ENCODE data around the gene FOXS1.
"Not testable (repeated sequence)": the region's sequence is repeated elsewhere in the genome, so short reads cannot be mapped to it uniquely, and the experiment has no call there.

FOXS1 gene

GRCh38 chr20:31822421-31823330 is 22.7 kb downstream of the FOXS1 start:
- peak; percentile 64 for DNase-seq (ENCODE audit: low spot score)

GRCh38 chr20:31821427-31821826 is 24.0 kb downstream of the FOXS1 start:
- no peak for DNase-seq (ENCODE audit: low spot score)

DNA sequence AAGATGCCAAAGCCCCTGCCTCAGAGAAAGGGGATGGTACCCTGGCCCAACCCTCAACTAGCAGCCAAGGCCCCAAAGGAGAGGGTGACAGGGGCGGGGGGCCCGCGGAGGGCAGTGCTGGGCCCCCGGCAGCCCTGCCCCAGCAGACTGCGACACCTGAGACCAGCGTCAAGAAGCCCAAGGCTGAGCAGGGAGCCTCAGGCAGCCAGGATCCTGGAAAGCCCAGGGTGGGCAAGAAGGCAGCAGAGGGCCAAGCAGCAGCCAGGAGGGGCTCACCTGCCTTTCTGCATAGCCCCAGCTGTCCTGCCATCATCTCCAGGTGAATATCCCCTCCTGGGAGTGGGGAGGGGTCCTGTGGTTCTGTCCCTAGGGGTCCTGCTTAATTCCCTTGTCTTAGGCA is 25.2 kb downstream of the FOXS1 start:
- DNase-seq (ENCODE audit: low spot score) = no peak

GRCh38 chr20:31819083-31819784 is 26.2 kb downstream of the FOXS1 start, which contains the start of gene MYLK2:
MYLK2 (plus strand) TSS chr20:31819356; CDS start chr20:31819581, 225 bp downstream.
- no peak for DNase-seq (ENCODE audit: low spot score)

GRCh38 chr20:31818376-31818908 is 27.0 kb downstream of the FOXS1 start:
- DNase-seq (ENCODE audit: low spot score) = no peak

GRCh38 chr20:31817461-31817860 is 27.9 kb downstream of the FOXS1 start:
- no peak for DNase-seq (ENCODE audit: low spot score)

DNA sequence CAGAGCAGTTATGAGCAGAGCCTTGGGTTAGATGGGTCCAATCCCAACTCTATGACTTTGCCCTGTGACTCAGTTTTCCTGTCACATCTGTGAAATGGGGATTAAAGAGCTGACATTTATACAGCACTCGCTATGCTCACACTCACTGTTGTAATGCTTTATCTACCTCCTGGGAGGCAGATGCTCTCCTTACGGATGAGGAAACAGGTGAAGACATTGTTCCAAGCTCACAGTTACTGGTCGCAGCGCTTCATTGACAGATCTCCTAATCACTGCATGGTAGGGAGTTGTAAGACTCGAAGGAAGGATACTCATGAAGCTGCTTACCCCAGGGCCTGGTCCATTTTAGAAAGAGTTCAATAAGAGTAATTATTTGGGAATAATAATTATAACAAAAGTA is 29.2 kb downstream of the FOXS1 start:
- no peak for DNase-seq (ENCODE audit: low spot score)

- DNase-seq (ENCODE audit: low spot score) = no peak
These were observed 29.8 kb downstream of the FOXS1 start for GRCh38 chr20:31815408-31816188.

DNA sequence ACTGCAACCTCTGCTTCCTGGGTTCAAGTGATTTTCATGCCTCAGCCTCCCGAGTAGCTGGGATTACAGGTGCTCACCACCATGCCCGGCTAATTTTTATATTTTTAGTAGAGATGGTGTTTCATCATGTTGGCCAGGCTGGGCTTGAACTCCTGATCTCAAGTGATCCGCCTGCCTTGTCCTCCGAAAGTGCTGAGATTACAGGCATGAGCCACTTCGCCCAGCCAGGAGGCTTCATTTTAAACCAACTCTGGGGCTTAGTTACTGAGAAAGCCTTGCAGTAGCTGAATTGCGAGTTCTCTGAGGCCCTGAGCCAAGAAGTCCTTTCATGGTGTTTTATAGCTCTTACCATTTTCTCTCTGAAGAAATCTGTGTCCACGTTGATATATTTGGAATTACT is 31.3 kb downstream of the FOXS1 start:
- DNase-seq (ENCODE audit: low spot score) = not testable (repeated sequence)

DNA sequence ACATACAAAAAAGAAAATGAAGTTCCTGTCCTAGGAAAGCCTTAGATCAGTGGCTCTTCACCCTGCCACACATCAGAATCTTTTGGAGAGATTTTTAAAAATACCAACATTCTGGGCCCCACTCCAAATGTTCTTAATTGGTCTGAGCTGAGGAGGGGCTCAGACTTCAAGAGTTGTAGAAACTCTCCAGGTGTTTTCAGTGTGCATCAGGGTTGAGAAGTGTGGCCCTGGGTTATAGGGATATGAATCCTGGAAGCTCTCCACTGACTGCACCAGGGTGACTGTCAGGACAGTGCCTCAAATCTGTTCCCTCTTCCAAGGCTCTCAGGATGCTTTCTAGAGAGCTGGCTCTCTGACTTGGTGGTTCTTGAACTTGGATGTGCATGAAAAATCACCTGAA is 31.8 kb downstream of the FOXS1 start:
- no peak for DNase-seq (ENCODE audit: low spot score)

GRCh38 chr20:31811796-31812728 is 33.3 kb downstream of the FOXS1 start:
- DNase-seq (ENCODE audit: low spot score) = no peak

DNA sequence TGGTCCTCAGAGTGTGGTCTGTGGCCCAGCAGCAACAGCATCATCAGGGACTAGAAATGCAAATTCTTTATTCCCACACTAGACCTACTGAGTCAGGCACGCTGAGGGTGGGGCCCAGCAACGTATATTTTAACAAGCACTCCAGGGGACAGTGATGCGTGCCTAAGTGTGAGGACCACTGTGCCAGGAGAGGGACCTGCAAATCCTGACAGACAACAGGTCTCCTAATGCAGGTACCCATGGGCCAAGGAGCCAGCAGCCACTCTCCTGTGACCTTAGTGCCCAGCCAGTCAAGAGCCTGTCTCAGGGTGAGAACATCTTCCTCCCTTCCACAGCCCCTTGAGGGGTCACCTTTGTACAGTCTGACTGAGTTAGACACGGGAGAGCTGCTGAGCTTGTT is 34.2 kb downstream of the FOXS1 start:
- no peak for DNase-seq (ENCODE audit: low spot score)

DNA sequence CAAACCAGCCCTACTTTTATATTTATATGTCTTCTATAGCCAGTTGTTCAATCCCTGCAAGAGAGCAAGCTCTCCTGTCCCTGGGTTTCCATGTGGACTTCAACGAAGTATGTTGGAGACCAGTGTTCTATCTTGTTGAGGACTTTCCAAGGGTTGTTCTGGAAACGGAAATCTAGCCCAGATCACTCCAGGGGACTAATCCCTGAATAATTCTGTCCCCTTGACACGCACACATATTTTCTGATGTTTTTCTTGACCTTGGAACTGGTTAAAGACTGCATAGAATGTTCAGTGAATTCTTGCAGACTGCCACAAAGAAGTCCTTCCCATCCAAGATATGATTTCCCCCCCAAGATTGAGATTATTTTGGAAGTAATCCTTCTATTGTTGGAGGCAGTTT is 35.7 kb downstream of the FOXS1 start:
- DNase-seq (ENCODE audit: low spot score) = no peak

DNA sequence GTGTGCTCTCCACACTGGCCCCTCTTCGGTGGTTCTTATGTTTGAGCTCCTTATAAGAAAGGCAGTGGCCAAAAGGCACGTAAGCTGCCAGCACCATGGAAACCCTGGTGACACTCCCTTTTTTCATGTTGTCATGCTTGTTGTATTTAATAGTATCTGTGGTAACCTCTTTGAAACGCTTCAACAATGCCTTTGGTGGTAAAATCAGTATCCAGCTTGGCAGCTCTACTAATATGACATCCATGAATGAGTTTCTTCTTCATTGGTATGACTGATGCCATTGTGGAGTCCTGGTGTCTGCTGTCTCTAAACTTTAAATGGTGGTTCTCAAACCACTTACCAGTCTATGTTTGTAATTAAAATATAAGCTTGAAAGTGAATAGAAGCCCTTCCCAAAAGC is 36.9 kb downstream of the FOXS1 start:
- no peak for DNase-seq (ENCODE audit: low spot score)

DNA sequence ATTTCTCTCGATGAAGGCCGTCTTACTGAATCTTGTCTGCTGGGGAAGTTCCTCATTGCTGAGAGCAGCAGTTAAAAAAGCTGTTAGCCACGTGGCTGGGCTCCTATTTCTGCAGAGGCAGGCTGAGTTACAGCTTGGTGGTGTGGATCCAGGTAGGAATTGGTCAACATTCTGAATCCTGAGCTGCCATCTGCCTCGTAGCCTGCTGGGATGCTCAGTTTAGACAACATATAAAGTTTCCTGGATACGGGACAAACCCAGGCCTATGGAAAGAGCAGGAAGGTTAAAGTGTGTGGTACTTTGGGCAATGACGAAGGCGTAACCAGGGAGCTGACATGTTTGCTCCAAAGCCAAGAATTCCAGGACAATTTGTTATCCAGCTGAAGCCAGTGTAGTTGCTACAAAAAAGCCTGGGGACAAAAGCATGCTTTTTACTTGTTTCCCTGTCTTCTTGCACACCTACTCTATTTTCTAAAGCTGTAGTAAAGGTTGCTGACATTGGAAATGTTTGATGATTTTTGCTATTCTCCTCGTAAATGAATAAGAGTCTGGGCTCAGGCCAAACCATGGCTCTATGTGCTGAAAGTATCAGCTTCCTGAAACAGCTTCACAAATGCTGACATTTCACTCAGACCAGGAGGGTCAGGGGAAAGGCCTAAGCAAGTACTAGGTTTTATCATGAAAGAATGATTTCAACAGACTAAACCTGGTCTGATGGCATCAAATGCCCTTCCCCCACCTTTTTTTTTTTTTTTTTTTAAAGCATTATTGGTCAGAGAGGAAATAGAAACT is 38.6 kb downstream of the FOXS1 start:
- no peak for DNase-seq (ENCODE audit: low spot score)

GRCh38 chr20:31803552-31804291 is 41.7 kb downstream of the FOXS1 start:
- no peak for DNase-seq (ENCODE audit: low spot score)

GRCh38 chr20:31801508-31801907 is 43.9 kb downstream of the FOXS1 start:
- no peak for DNase-seq (ENCODE audit: low spot score)

DNA sequence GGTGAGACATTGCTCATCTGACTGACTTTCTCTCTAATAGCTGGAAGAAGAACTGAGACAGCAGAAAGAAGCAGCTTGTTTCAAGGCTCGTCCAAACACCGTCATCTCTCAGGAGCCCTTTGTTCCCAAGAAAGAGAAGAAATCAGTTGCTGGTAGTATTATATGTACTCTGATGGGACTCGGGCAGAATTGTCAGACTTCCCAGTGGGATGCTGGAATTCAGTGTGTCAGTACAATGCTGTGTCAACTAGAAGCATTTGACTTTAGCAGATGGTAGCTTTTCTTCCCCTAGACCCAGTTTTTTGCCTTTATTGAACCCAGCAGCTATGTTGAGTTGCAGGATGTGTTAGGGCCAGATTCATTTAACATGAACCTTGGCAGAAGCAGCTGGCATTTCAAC is 48.0 kb downstream of the FOXS1 start:
- DNase-seq (ENCODE audit: low spot score) = no peak

Data from kidney capillary endothelial cell (primary cell).